Measurements from ENCODE around the gene IL17RA. TPM values are rescaled to one million over a fixed set of nuclear protein-coding genes. Genes with fewer than 3 reads are reported as not detected.

IL17RA gene
- total and polyA plus RNA-seq, 2 donors (not counting 3 experiments of a cell fraction or from before 2014, with no cell fraction given): 13.0 to 19.3 TPM

DNA sequence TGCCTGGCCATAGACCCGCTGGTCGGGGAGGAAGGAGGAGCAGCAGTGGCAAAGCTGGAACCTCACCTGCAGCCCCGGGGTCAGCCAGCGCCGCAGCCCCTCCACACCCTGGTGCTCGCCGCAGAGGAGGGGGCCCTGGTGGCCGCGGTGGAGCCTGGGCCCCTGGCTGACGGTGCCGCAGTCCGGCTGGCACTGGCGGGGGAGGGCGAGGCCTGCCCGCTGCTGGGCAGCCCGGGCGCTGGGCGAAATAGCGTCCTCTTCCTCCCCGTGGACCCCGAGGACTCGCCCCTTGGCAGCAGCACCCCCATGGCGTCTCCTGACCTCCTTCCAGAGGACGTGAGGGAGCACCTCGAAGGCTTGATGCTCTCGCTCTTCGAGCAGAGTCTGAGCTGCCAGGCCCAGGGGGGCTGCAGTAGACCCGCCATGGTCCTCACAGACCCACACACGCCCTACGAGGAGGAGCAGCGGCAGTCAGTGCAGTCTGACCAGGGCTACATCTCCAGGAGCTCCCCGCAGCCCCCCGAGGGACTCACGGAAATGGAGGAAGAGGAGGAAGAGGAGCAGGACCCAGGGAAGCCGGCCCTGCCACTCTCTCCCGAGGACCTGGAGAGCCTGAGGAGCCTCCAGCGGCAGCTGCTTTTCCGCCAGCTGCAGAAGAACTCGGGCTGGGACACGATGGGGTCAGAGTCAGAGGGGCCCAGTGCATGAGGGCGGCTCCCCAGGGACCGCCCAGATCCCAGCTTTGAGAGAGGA, 24.5 kb downstream of the IL17RA start:
- FAIRE-seq (no peak), DNase-seq (ENCODE audit: low read depth, low spot score) (no peak)
- intact Hi-C loops (cut with micrococcal nuclease) (no loop called here), dilution Hi-C loops (cut with MboI; ENCODE audit: extremely low pct_ligation_motif_present, low sequenced_read_pairs) (no loop called here)
- ChIA-PET POLR2A (no interaction called here), CTCF (interaction anchor here (1.1 kb wide), 1 partner anchor 34 kb away, joined by 3 read pairs; no protein-coding TSS in a partner anchor)
- Histone ChIP-seq H3K27me3 (ENCODE audit: control insufficient read depth in 2 of 2, insufficient read depth in 2 of 2, low read length in 2 of 2) (no peaks in the 10 kb centered on the region), H3K9ac (replicated peaks; ENCODE audit: extremely low read depth, insufficient read depth, low read length) (no peak overlapping the region), H3K9me1 (replicated peaks; ENCODE audit: control insufficient read depth, extremely low read depth, insufficient read depth, low read length) (no peaks in the 10 kb centered on the region), H3K4me3 (replicated peaks in 1 of 3; ENCODE audit: insufficient read depth in 1 of 3, low read depth in 1 of 3, low read length in 3 of 3) (no peak overlapping the region), H3K27ac (ENCODE audit: insufficient read depth, low read depth, low read length) (no peak overlapping the region), H3K4me2 (ENCODE audit: insufficient read depth, low read length) (no peak overlapping the region), H3K4me1 (ENCODE audit: control insufficient read depth, extremely low read depth, insufficient read depth, low read length) (no peaks in the 10 kb centered on the region), H2AFZ (ENCODE audit: low read depth, low read length) (no peak overlapping the region), H3K36me3 (ENCODE audit: control insufficient read depth in 2 of 2, extremely low read depth in 1 of 2, insufficient read depth in 2 of 2, low read length in 2 of 2) (peaks cover 0 to 2% of the 10 kb centered on the region in 2 experiments), H3K9me3 (replicated peaks; ENCODE audit: control insufficient read depth, insufficient read depth, low read length) (no peaks in the 10 kb centered on the region), H3K79me2 (ENCODE audit: control insufficient read depth, insufficient read depth, low read length) (no peaks in the 10 kb centered on the region), H4K20me1 (replicated peaks; ENCODE audit: control insufficient read depth, extremely low read depth, insufficient read depth, low read length) (no peaks in the 10 kb centered on the region)
- TF ChIP-seq POLR2AphosphoS5 (IDR thresholded peaks at IDR 0.05; ENCODE audit: insufficient read depth, low read depth, low read length): no peak
- no peak for TF ChIP-seq MYC (IDR thresholded peaks at IDR 0.05; ENCODE audit: low read depth, low read length)
- no peak for TF ChIP-seq POLR2A (IDR thresholded peaks at IDR 0.05; ENCODE audit: low read depth, low read length)
- TF ChIP-seq GATA2 (IDR thresholded peaks at IDR 0.05; ENCODE audit: insufficient read depth, insufficient read length, low read depth, low read length): no peak
- no peak for TF ChIP-seq EZH2 (IDR thresholded peaks at IDR 0.05; ENCODE audit: borderline replicate concordance, low read depth, low read length, severe bottlenecking)
- TF ChIP-seq, protein P1, sequence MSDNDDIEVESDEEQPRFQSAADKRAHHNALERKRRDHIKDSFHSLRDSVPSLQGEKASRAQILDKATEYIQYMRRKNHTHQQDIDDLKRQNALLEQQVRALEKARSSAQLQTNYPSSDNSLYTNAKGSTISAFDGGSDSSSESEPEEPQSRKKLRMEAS (IDR thresholded peaks at IDR 0.05; ENCODE audit: insufficient read depth, insufficient read length): no peak
- TF ChIP-seq JUN (IDR thresholded peaks at IDR 0.05; ENCODE audit: borderline replicate concordance, insufficient read depth, insufficient read length, low read depth): no peak
- no peak for TF ChIP-seq CTCF (IDR thresholded peaks at IDR 0.05; ENCODE audit: extremely low read depth in 1 of 2, insufficient read depth in 1 of 2, low read depth in 1 of 2, low read length in 2 of 2)
- no peak for TF ChIP-seq FOS (IDR thresholded peaks at IDR 0.05; ENCODE audit: borderline replicate concordance, insufficient read depth, low read length)
- BruUV-seq (replicated peaks): no TSS peak
